ENCODE results near the gene PIBF1. TPM values are rescaled to one million over a fixed set of nuclear protein-coding genes. Genes with fewer than 3 reads are reported as not detected.
"Not testable (repeated sequence)": the region's sequence is repeated elsewhere in the genome, so short reads cannot be mapped to it uniquely, and the experiment has no call there.

The PIBF1 gene
- total RNA-seq, 1 donor from 2014 or later, result 16.9 TPM

- H3K27me3 ChIP-seq, result no peaks in the 10 kb centered on the region
- no peaks in the 10 kb centered on the region for H3K4me1 ChIP-seq
- H3K36me3 ChIP-seq, result peaks cover 0 to 4% of the 10 kb centered on the region in 2 donors
- H3K27ac ChIP-seq, result no peak overlapping the region
- no peak for DNase-seq (ENCODE audit: extremely low spot score in 2 of 2)
- H3K4me3 ChIP-seq, result no peak overlapping the region
- intact Hi-C loops (cut with DNase I), result no loop called here
- TF ChIP-seq POLR2A (IDR thresholded peaks at IDR 0.05) (no peak), CTCF (IDR thresholded peaks at IDR 0.05) (no peak), POLR2AphosphoS5 (IDR thresholded peaks at IDR 0.05; ENCODE audit: insufficient read depth in 1 of 2, low read depth in 1 of 2) (no peak)
- H3K9me3 ChIP-seq, result no peaks in the 10 kb centered on the region
Measured at GRCh38 chr13:72932250-72932649, 150.3 kb downstream of the PIBF1 start.

- DNase-seq (ENCODE audit: extremely low spot score in 2 of 2); H3K27ac ChIP-seq; H3K9me3 ChIP-seq; H3K27me3 ChIP-seq; H3K4me3 ChIP-seq; H3K36me3 ChIP-seq; intact Hi-C loops (cut with DNase I); H3K4me1 ChIP-seq: not testable (repeated sequence)
Measured at GRCh38 chr13:72946267-72946666, 164.3 kb downstream of the PIBF1 start.

- Histone ChIP-seq H3K27ac (no peak overlapping the region), H3K27me3 (no peaks in the 10 kb centered on the region), H3K4me3 (no peak overlapping the region), H3K9me3 (no peaks in the 10 kb centered on the region), H3K36me3 (peaks cover 0 to 12% of the 10 kb centered on the region in 2 donors), H3K4me1 (no peaks in the 10 kb centered on the region)
- intact Hi-C loops (cut with DNase I), result no loop called here
- TF ChIP-seq CTCF (IDR thresholded peaks at IDR 0.05) (no peak), POLR2AphosphoS5 (IDR thresholded peaks at IDR 0.05; ENCODE audit: insufficient read depth in 1 of 2, low read depth in 1 of 2) (no peak), POLR2A (IDR thresholded peaks at IDR 0.05) (no peak)
- no peak for DNase-seq (ENCODE audit: extremely low spot score in 2 of 2)
Measured at GRCh38 chr13:72952529-72953141, 170.7 kb downstream of the PIBF1 start.

- H3K36me3 ChIP-seq, result peaks cover 0 to 13% of the 10 kb centered on the region in 2 donors
- DNase-seq (ENCODE audit: extremely low spot score in 2 of 2), result no peak
- TF ChIP-seq POLR2AphosphoS5 (IDR thresholded peaks at IDR 0.05; ENCODE audit: insufficient read depth in 1 of 2, low read depth in 1 of 2) (no peak), POLR2A (IDR thresholded peaks at IDR 0.05) (no peak), CTCF (IDR thresholded peaks at IDR 0.05) (no peak)
- intact Hi-C loops (cut with DNase I), result no loop called here
- H3K4me1 ChIP-seq, result no peaks in the 10 kb centered on the region
- no peak overlapping the region for H3K4me3 ChIP-seq
- no peaks in the 10 kb centered on the region for H3K27me3 ChIP-seq
- no peak overlapping the region for H3K27ac ChIP-seq
- no peaks in the 10 kb centered on the region for H3K9me3 ChIP-seq
Measured at GRCh38 chr13:72953391-72953965, 171.5 kb downstream of the PIBF1 start.

GRCh38 chr13:72959643-72960042, 177.7 kb downstream of the PIBF1 start:
- H3K36me3 ChIP-seq, result peaks cover 0 to 13% of the 10 kb centered on the region in 2 donors
- intact Hi-C loops (cut with DNase I), result no loop called here
- H3K27me3 ChIP-seq, result no peaks in the 10 kb centered on the region
- no peak for DNase-seq (ENCODE audit: extremely low spot score in 2 of 2)
- H3K4me3 ChIP-seq, result no peak overlapping the region
- no peaks in the 10 kb centered on the region for H3K4me1 ChIP-seq
- no peaks in the 10 kb centered on the region for H3K9me3 ChIP-seq
- no peak overlapping the region for H3K27ac ChIP-seq
- TF ChIP-seq CTCF (IDR thresholded peaks at IDR 0.05), result no peak
- TF ChIP-seq POLR2AphosphoS5 (IDR thresholded peaks at IDR 0.05; ENCODE audit: insufficient read depth in 1 of 2, low read depth in 1 of 2), result peak in 1 of 2 donors; percentile 32

Data from vagina (tissue), 2 donors.